Testis (tissue), 2 donors: ENCODE results near the gene FGF5.

Experiments
- CTCF ChIP-seq, 3 experiments: fragments of 450-650 bp in 2 of 3; fragments of 200-600 bp in 1 of 3; sonication (generic) in 1 of 3; IDR thresholded peaks; one replicate each; pipeline ENCODE4 v1.5.1; 2016 to 2019; ENCODE audit warnings: antibody characterized with exemption in 3 of 3, mild to moderate bottlenecking in 2 of 3, moderate library complexity in 1 of 3
- POLR2A ChIP-seq: fragments of 450-650 bp; IDR thresholded peaks from one replicate; pipeline ENCODE4 v1.6.1; 2017; ENCODE audit warnings: antibody characterized with exemption, mild to moderate bottlenecking, moderate library complexity

- TF ChIP-seq CTCF (IDR thresholded peaks at IDR 0.05) (no peak), POLR2A (no peak)
Measured at GRCh38 chr4:80228460-80228859, 38.0 kb upstream of the FGF5 start.
